HepG2 (cell line): ENCODE results near the gene PLK2. TPM values are rescaled to one million over a fixed set of nuclear protein-coding genes. Genes with fewer than 3 reads are reported as not detected.

Experiments
- ATF6 ChIP-seq: sonication (generic); formaldehyde crosslinking; conservative IDR thresholded peaks from 2 replicates; pipeline ENCODE4 v1.4.0; 2020; ENCODE audit warnings: missing genetic modification reagents
- DPF2 ChIP-seq: sonication (generic); formaldehyde crosslinking; IDR thresholded peaks from 2 replicates; pipeline ENCODE4 v1.4.0; 2020; ENCODE audit warnings: mild to moderate bottlenecking, low read depth, missing genetic modification reagents, borderline replicate concordance
- FOXC1 ChIP-seq: sonication (generic); formaldehyde crosslinking; IDR thresholded peaks from 2 replicates; pipeline ENCODE4 v1.8.0; 2022; ENCODE audit warnings: mild to moderate bottlenecking, missing genetic modification reagents, borderline replicate concordance
- HNRNPUL1 ChIP-seq: fragments of 200-400 bp; formaldehyde crosslinking; IDR thresholded peaks from 2 replicates; pipeline ENCODE4 v1.6.1; 2017; ENCODE audit warnings: low read depth, mild to moderate bottlenecking, low read length, moderate library complexity
- NCOA2 ChIP-seq: sonication (generic); formaldehyde crosslinking; IDR thresholded peaks from 2 replicates; pipeline ENCODE4 v1.8.0; 2022; ENCODE audit warnings: inconsistent platforms
- NFAT5 ChIP-seq: sonication (generic); formaldehyde crosslinking; IDR thresholded peaks from 2 replicates; pipeline ENCODE4 v1.4.0; 2020; ENCODE audit warnings: missing genetic modification reagents
- SATB2 ChIP-seq: sonication (generic); formaldehyde crosslinking; IDR thresholded peaks from 2 replicates; pipeline ENCODE4 v1.5.0; 2020; ENCODE audit warnings: missing genetic modification reagents
- SMYD3 ChIP-seq: sonication (generic); formaldehyde crosslinking; IDR thresholded peaks from 2 replicates; pipeline ENCODE4 v1.8.1; 2023; ENCODE audit warnings: mild to moderate bottlenecking, missing genetic modification reagents
- SOX5 ChIP-seq: IDR thresholded peaks from 2 replicates; pipeline ENCODE4 v1.6.1; 2016; ENCODE audit warnings: borderline replicate concordance
- ZFP41 ChIP-seq: sonication (generic); formaldehyde crosslinking; IDR thresholded peaks from 2 replicates; pipeline ENCODE4 v1.4.0; 2020; ENCODE audit warnings: mild to moderate bottlenecking, missing genetic modification reagents, borderline replicate concordance
- ZNF101 ChIP-seq: sonication (generic); formaldehyde crosslinking; IDR thresholded peaks from 2 replicates; pipeline ENCODE4 v1.4.0; 2020; ENCODE audit warnings: mild to moderate bottlenecking, low read depth, missing genetic modification reagents, borderline replicate concordance
- ZNF501 ChIP-seq: sonication (generic); formaldehyde crosslinking; IDR thresholded peaks from 2 replicates; pipeline ENCODE4 v1.5.1; 2020; ENCODE audit warnings: mild to moderate bottlenecking, moderate library complexity, missing genetic modification reagents
- ZNF564 ChIP-seq: sonication (generic); formaldehyde crosslinking; IDR thresholded peaks from 2 replicates; pipeline ENCODE4 v1.8.1; 2023; ENCODE audit warnings: mild to moderate bottlenecking, missing genetic modification reagents
- ZNF589 ChIP-seq: sonication (generic); formaldehyde crosslinking; conservative IDR thresholded peaks from 2 replicates; pipeline ENCODE4 v1.8.0; 2022; ENCODE audit warnings: mild to moderate bottlenecking, moderate library complexity, missing genetic modification reagents
- ZNF7 ChIP-seq: IDR thresholded peaks from 2 replicates; pipeline ENCODE4 v1.6.1; 2016; ENCODE audit warnings: missing biosample characterization, missing genetic modification reagents
- polyA plus RNA-seq, 8 experiments: library from polyadenylated mRNA; depleted of rRNA in 3 of 8; stranded (reverse) in 7 of 8; unstranded in 1 of 8; fragments of >200 nt; fragmentation: Illumina TruSeq in 4 of 8; extraction: Trizol in 4 of 8; gene quantifications; 2 replicates each; pipeline versions ENCODE4 v1.2.1 to v1.2.3, GENCODE V29; 2011 to 2016; ENCODE audit warnings: low read depth in 4 of 8, missing spikeins in 1 of 8, mixed read lengths in 1 of 8; ENCODE audit not compliant: insufficient read depth in 1 of 8
- total RNA-seq, 5 experiments: library from RNA; depleted of rRNA; stranded (reverse); fragments of >200 nt; fragmentation: Illumina TruSeq; extraction: Trizol; gene quantifications; 2 replicates each; pipeline ENCODE4 v1.2.3, GENCODE V29; 2016; ENCODE audit warnings: low read depth in 1 of 5
- TF ChIP-seq, protein P1 (sequence below): sonication (generic); formaldehyde crosslinking; IDR thresholded peaks from 2 replicates; pipeline ENCODE4 v1.5.0; 2020; ENCODE audit warnings: mild to moderate bottlenecking, low read depth, missing genetic modification reagents, borderline replicate concordance
- TF ChIP-seq, protein P2 (sequence below): sonication (generic); formaldehyde crosslinking; IDR thresholded peaks from 2 replicates; pipeline ENCODE4 v1.5.0; 2020; ENCODE audit warnings: mild to moderate bottlenecking, missing genetic modification reagents, borderline replicate concordance
- TF ChIP-seq, protein P3 (sequence below): sonication (generic); formaldehyde crosslinking; IDR thresholded peaks from 2 replicates; pipeline ENCODE4 v1.5.0; 2020; ENCODE audit warnings: mild to moderate bottlenecking, missing genetic modification reagents, moderate library complexity

Gene PLK2
- total and polyA plus RNA-seq, 2 of the 13 experiments (the other 11 are each of a cell fraction or from before 2014, with no cell fraction given): 9.6 to 29.6 TPM

GRCh38 chr5:58460732-58461286, 923 bp upstream of the PLK2 start (continued):
- TF ChIP-seq NFAT5 (CRISPR knock-in tag) (no peak), SMYD3 (CRISPR knock-in tag) (0 out of 2 replicates have a peak, but pooled peaks have one; percentile 9), SOX5 (CRISPR knock-in tag) (no peak), ZNF589 (CRISPR knock-in tag) (no peak), ZNF7 (CRISPR knock-in tag) (no peak), ZNF501 (peak; percentile 43; the same call in 1 of the 2 replicates), FOXC1 (CRISPR knock-in tag) (0 out of 2 replicates have a peak, but pooled peaks have one; percentile 38), NCOA2 (no peak), DPF2 (no peak), ZFP41 (no peak), ATF6 (CRISPR knock-in tag) (no peak), SATB2 (CRISPR knock-in tag) (no peak), ZNF101 (CRISPR knock-in tag) (no peak), ZNF564 (no peak; the same call in 1 of the 2 replicates), HNRNPUL1 (no peak)
- TF ChIP-seq, protein P1, sequence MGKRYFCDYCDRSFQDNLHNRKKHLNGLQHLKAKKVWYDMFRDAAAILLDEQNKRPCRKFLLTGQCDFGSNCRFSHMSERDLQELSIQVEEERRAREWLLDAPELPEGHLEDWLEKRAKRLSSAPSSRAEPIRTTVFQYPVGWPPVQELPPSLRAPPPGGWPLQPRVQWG (CRISPR knock-in tag): no peak
- TF ChIP-seq, protein P2, sequence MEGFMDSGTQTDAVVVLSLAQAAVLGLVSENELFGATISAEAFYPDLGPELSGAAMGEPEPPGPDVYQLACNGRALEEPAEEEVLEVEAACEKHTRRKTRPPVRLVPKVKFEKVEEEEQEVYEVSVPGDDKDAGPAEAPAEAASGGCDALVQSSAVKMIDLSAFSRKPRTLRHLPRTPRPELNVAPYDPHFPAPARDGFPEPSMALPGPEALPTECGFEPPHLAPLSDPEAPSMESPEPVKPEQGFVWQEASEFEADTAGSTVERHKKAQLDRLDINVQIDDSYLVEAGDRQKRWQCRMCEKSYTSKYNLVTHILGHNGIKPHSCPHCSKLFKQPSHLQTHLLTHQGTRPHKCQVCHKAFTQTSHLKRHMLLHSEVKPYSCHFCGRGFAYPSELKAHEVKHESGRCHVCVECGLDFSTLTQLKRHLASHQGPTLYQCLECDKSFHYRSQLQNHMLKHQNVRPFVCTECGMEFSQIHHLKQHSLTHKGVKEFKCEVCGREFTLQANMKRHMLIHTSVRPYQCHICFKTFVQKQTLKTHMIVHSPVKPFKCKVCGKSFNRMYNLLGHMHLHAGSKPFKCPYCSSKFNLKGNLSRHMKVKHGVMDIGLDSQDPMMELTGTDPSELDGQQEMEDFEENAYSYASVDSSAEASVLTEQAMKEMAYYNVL (CRISPR knock-in tag): no peak
- TF ChIP-seq, protein P3, sequence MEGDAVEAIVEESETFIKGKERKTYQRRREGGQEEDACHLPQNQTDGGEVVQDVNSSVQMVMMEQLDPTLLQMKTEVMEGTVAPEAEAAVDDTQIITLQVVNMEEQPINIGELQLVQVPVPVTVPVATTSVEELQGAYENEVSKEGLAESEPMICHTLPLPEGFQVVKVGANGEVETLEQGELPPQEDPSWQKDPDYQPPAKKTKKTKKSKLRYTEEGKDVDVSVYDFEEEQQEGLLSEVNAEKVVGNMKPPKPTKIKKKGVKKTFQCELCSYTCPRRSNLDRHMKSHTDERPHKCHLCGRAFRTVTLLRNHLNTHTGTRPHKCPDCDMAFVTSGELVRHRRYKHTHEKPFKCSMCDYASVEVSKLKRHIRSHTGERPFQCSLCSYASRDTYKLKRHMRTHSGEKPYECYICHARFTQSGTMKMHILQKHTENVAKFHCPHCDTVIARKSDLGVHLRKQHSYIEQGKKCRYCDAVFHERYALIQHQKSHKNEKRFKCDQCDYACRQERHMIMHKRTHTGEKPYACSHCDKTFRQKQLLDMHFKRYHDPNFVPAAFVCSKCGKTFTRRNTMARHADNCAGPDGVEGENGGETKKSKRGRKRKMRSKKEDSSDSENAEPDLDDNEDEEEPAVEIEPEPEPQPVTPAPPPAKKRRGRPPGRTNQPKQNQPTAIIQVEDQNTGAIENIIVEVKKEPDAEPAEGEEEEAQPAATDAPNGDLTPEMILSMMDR (CRISPR knock-in tag): peak; percentile 89
